GM12801 (cell line): ENCODE results near the gene HSF2.

Source experiments
- TF ChIP-seq, protein P1 (sequence below): IDR thresholded peaks from one replicate; pipeline ENCODE4 v1.5.1; 2011; ENCODE audit warnings: control low read depth; ENCODE audit not compliant: insufficient read length; ENCODE audit errors: extremely low read depth

HSF2 gene, protein sequence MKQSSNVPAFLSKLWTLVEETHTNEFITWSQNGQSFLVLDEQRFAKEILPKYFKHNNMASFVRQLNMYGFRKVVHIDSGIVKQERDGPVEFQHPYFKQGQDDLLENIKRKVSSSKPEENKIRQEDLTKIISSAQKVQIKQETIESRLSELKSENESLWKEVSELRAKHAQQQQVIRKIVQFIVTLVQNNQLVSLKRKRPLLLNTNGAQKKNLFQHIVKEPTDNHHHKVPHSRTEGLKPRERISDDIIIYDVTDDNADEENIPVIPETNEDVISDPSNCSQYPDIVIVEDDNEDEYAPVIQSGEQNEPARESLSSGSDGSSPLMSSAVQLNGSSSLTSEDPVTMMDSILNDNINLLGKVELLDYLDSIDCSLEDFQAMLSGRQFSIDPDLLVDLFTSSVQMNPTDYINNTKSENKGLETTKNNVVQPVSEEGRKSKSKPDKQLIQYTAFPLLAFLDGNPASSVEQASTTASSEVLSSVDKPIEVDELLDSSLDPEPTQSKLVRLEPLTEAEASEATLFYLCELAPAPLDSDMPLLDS

DNA sequence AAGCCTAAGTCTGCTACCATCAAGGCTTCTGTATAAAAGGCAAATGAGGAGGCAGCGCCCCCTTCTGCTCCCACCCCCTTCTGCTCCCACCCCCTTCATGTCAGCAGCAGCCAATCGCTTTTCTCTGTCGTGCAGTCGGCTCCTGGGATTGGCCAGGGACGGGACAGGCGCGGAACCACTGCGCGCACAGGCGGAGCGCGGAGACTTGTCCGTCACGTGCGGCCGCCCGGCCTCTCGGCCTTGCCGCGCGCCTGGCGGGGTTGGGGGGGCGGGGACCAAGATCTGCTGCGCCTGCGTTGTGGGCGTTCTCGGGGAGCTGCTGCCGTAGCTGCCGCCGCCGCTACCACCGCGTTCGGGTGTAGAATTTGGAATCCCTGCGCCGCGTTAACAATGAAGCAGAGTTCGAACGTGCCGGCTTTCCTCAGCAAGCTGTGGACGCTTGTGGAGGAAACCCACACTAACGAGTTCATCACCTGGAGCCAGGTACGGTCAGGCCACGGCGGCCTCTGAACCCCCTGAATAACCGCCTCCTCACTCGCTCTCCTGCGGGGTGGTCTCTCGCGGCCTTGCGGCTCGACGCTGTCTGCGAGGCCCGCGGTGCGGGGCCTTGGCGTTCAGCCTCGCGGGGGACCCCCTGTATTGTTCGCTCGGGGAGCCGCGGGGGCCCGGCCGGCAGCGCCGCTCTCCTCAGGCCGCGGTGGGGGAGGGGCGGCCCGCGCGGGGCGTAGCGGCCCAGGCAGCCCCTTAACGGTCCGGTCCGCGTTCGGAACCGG is at the start of gene HSF2:
HSF2 (plus strand) TSS at position 305 of the 773 bp plus-strand sequence; CDS start at position 391, 86 bp downstream.
- TF ChIP-seq, protein P1, sequence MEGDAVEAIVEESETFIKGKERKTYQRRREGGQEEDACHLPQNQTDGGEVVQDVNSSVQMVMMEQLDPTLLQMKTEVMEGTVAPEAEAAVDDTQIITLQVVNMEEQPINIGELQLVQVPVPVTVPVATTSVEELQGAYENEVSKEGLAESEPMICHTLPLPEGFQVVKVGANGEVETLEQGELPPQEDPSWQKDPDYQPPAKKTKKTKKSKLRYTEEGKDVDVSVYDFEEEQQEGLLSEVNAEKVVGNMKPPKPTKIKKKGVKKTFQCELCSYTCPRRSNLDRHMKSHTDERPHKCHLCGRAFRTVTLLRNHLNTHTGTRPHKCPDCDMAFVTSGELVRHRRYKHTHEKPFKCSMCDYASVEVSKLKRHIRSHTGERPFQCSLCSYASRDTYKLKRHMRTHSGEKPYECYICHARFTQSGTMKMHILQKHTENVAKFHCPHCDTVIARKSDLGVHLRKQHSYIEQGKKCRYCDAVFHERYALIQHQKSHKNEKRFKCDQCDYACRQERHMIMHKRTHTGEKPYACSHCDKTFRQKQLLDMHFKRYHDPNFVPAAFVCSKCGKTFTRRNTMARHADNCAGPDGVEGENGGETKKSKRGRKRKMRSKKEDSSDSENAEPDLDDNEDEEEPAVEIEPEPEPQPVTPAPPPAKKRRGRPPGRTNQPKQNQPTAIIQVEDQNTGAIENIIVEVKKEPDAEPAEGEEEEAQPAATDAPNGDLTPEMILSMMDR: no peak

DNA sequence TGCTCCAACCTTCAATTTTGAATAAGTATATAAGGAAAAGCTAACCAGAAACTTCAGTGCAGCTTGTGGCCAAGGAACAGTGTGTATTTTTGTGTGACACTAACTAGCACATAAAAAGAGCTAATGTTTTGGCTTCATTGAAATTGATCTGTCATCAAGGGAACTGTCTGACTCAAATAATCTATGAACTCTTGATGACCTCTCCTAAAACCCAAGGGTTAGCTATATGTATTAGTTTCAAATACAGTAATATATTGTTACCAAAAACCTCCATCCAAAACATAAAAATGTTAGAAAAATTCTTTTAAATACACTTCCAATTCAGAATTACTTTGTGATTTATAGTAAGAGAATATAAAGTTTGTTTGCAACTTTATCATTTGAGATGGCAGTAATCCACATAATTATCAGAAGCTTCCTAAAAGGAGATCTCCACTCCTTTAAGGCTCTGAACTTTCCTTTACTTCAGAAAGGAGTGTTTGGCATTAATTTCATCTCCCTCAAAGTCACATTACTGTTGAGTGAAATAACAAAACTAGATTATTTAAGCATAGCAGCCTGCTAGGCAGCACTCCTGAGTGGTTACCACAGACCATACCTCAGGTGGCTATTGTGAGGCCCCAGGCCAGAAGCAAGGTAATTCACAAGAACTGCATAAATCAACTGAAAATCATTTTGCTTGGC is 46.3 kb upstream of the HSF2 start:
- TF ChIP-seq, protein P1: no peak

DNA sequence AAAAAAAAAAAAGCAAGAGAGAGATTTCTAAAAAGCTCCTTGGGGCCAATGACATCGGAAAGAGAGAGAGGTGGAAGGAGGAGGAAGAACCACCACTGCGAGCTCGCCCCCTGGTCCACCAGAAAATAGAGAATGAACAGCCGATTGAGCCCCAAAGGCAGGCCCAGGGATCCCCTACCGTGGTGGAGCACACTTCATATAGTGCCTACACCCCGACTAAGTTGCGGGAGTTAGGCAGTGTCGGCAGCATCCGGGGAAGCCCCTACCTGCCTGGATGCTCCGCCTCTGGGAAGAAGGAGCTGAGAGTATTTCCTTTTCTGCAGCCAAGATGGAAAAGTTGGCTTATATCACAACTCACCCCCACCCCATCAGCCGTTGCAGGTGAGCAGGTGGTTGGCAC is 38.6 kb upstream of the HSF2 start:
- TF ChIP-seq, protein P1: no peak

DNA sequence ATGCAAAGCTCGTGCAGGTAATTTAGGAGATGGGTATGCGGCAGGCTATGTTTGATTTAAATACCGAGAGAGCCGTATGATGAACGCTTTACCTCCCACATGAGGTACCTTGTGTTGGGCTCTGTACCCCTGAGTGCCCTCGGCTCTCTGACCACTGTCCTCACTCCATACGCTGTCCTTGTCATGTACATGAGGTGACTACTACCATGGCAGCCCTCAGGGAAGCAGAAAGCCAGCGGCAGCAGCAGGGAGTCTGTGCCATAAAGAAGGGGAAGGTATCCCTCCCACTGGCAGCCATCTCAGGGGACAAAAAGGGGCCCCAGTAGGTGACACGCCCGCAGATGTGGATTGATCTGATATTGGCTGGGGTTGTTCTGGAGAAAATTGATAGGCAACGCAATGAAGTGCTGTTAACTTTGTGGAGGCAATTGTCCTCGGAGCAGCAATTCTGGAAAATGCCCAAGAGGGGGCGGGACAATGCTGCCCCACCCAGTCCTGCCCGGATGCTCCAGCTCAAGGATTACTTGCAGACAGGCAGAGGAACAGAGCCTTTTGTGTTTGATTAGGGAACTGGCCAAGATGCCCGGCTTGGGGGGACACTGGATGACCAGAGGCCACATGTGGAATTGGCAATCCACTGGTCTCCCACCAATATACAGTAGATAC is 38.0 kb upstream of the HSF2 start:
- TF ChIP-seq, protein P1: no peak

DNA sequence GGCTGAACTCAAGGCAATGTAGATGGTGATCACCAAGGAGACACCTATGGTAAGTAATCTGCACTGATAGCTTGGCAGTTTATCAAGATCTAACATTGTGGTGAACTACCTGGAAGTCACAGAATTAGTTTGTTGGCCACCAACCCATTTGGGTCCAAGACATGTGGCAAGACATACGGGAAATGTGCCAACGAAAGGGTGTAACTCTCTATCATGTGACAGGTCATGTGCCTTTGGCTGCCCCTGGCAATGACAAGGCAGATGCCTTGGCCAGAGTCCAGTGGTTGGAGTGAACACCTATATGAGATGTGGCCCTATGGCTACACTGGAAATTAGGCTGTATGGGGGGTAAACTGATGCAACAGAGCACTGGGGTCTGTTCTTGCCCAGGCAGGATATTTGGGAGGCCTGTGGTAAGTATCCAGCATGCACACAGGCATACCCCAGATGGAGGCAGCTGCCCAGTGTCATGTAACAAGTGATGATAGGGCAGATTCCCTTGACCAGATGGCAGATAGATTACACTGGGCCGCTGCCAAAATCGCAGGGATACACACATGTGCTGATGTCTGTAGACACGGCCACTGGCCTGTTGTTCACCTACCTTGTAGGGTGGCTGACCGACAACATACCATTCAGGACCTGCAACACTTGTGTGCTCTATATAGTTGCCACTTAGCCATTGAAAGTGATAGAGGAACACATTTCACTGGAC is 35.5 kb upstream of the HSF2 start:
- TF ChIP-seq, protein P1: no peak

DNA sequence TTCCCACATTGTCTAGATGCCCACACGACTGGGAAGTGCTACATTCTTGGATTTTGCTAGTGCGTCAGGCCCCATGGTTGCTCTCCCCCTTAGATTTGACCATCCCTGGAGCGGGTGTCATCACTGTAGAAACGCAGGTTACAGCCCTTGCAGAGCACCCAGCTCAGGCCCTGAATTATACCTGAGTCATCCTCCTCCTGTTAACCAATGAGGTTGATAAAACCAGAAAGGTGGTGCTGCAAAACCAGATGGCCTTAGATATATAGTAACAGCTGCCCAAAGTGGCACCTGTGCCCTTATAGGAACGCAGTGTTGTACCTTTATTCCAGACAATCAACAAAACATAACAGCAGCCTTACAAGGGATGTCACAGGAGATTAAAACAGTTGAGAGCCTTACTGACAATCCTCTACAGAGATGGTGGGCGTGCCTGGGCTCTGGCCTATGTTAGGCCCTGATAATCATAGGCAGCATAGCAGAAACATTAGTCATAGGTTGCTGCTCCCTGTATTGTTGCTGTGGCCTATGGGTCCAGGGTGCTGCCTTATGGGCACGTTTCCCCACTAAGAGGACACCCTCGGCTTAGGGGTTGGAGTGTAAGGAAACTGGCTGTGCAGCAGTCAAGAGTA is 33.6 kb upstream of the HSF2 start:
- TF ChIP-seq, protein P1: no peak
